GF-D8 (cell line): Measurements from ENCODE around the gene RGS3.
"Not testable (repeated sequence)": the region's sequence is repeated elsewhere in the genome, so short reads cannot be mapped to it uniquely, and the experiment has no call there.

Source experiments
- DNase-seq: peaks from one replicate; lab custom pipeline; 2025; lab: John Stamatoyannopoulos, UW

The RGS3 gene

GRCh38 chr9:113546566-113546965 lies 83.0 kb downstream of the RGS3 start:
- DNase-seq: no peak

GRCh38 chr9:113547501-113547900 lies 84.0 kb downstream of the RGS3 start:
- no peak for DNase-seq

- peak; percentile 29 for DNase-seq
Measured at GRCh38 chr9:113548221-113549041, 84.9 kb downstream of the RGS3 start.

- not testable (repeated sequence) for DNase-seq
Measured at GRCh38 chr9:113549892-113550291, 86.4 kb downstream of the RGS3 start.

GRCh38 chr9:113556877-113557593 lies 93.5 kb downstream of the RGS3 start:
- no peak for DNase-seq

GRCh38 chr9:113558632-113559502 lies 95.3 kb downstream of the RGS3 start:
- no peak for DNase-seq

GRCh38 chr9:113559834-113560800 lies 96.6 kb downstream of the RGS3 start:
- DNase-seq: no peak

GRCh38 chr9:113562653-113563381 lies 99.3 kb downstream of the RGS3 start:
- no peak for DNase-seq

- DNase-seq: no peak
Measured at GRCh38 chr9:113563826-113564497, 100.4 kb downstream of the RGS3 start.

- DNase-seq: no peak
Measured at GRCh38 chr9:113564498-113565237, 101.1 kb downstream of the RGS3 start.

- DNase-seq: no peak
Measured at GRCh38 chr9:113566016-113566711, 102.6 kb downstream of the RGS3 start.

GRCh38 chr9:113566712-113567071 lies 103.2 kb downstream of the RGS3 start:
- DNase-seq: no peak

- no peak for DNase-seq
Measured at GRCh38 chr9:113567361-113568080, 104.0 kb downstream of the RGS3 start.

GRCh38 chr9:113568081-113568435 lies 104.5 kb downstream of the RGS3 start:
- no peak for DNase-seq

- DNase-seq: no peak
Measured at GRCh38 chr9:113568571-113569321, 105.2 kb downstream of the RGS3 start.

- no peak for DNase-seq
Measured at GRCh38 chr9:113569472-113570060, 106.0 kb downstream of the RGS3 start.

GRCh38 chr9:113570106-113570505 lies 106.6 kb downstream of the RGS3 start:
- DNase-seq: no peak
